GM21528 (cell line): Measurements from ENCODE around the gene HOXB5.

Source experiments
- ATAC-seq: cut with Tn5 transposase; IDR thresholded peaks from one replicate; pipeline ENCODE4 v1.9.1; 2021; ENCODE audit warnings: mild to moderate bottlenecking, moderate library complexity; ENCODE audit not compliant: unreplicated experiment, low FRiP score

The HOXB5 gene

GRCh38 chr17:48564188-48565021 lies 29.2 kb downstream of the HOXB5 start:
- no peak for ATAC-seq

- no peak for ATAC-seq
Observed at GRCh38 chr17:48563867-48564187, 29.8 kb downstream of the HOXB5 start.

GRCh38 chr17:48563385-48563838 lies 30.2 kb downstream of the HOXB5 start:
- no peak for ATAC-seq

- ATAC-seq = no peak
Observed at GRCh38 chr17:48562934-48563333, 30.6 kb downstream of the HOXB5 start.

GRCh38 chr17:48561884-48562810 lies 31.4 kb downstream of the HOXB5 start:
- no peak for ATAC-seq

GRCh38 chr17:48559840-48560817 lies 33.5 kb downstream of the HOXB5 start:
- no peak for ATAC-seq

GRCh38 chr17:48559122-48559839 lies 34.3 kb downstream of the HOXB5 start:
- ATAC-seq = no peak

GRCh38 chr17:48558831-48559121 lies 34.8 kb downstream of the HOXB5 start:
- no peak for ATAC-seq

- ATAC-seq = no peak
Observed at GRCh38 chr17:48558057-48558830, 35.3 kb downstream of the HOXB5 start.

- no peak for ATAC-seq
Observed at GRCh38 chr17:48556576-48557401, 36.8 kb downstream of the HOXB5 start.

- ATAC-seq = no peak
Observed at GRCh38 chr17:48556229-48556575, 37.4 kb downstream of the HOXB5 start.

- no peak for ATAC-seq
Observed at GRCh38 chr17:48555258-48556228, 38.0 kb downstream of the HOXB5 start.

GRCh38 chr17:48554412-48555257 lies 38.9 kb downstream of the HOXB5 start:
- no peak for ATAC-seq

- ATAC-seq = no peak
Observed at GRCh38 chr17:48553826-48554225, 39.8 kb downstream of the HOXB5 start.

- ATAC-seq = no peak
Observed at GRCh38 chr17:48553190-48553547, 40.4 kb downstream of the HOXB5 start.

GRCh38 chr17:48552466-48553189 lies 41.0 kb downstream of the HOXB5 start:
- ATAC-seq = no peak
